Esophagus squamous epithelium (tissue), 4 donors: ENCODE data around the gene SACM1L.

ENCODE experiments used
- CTCF ChIP-seq, 6 experiments: fragments of 450-650 bp in 4 of 6; fragments of 200-600 bp in 2 of 6; sonication (generic) in 2 of 6; IDR thresholded peaks; one replicate each; pipeline ENCODE4 v1.5.1; 2016 to 2019; ENCODE audit warnings: antibody characterized with exemption in 6 of 6, mild to moderate bottlenecking in 4 of 6, moderate library complexity in 4 of 6
- POLR2A ChIP-seq, 4 donors: fragments of 450-650 bp; IDR thresholded peaks; one replicate each; pipeline ENCODE4 v1.6.1; 2017; ENCODE audit warnings: antibody characterized with exemption in 4 of 4, mild to moderate bottlenecking in 4 of 4, moderate library complexity in 3 of 4

GRCh38 chr3:45681221-45681620 lies 8.0 kb upstream of the SACM1L start:
- TF ChIP-seq CTCF (IDR thresholded peaks at IDR 0.05) (no peak), POLR2A (IDR thresholded peaks at IDR 0.05) (no peak)
